Lower leg skin (tissue), 4 donors: ENCODE measurements around the gene GRB14. TPM values are rescaled to one million over a fixed set of nuclear protein-coding genes. Genes with fewer than 3 reads are reported as not detected.
A peak's percentile ranks its signal among the peaks of the same experiment; 100 is the strongest.

Experiments used
- DNase-seq, 2 donors: peaks; one replicate each; pipeline ENCODE4 v3.0.0-alpha.2; 2019; ENCODE audit warnings: low spot score in 2 of 2
- H3K4me3 ChIP-seq: fragments of 200-600 bp; sonication (generic); 2 replicates; pipeline ENCODE4 v1.5.1; 2017; ENCODE audit warnings: mild to moderate bottlenecking, low read depth; ENCODE audit not compliant: poor library complexity, severe bottlenecking
- CTCF ChIP-seq, 3 donors: fragments of 450-650 bp; IDR thresholded peaks; one replicate each; pipeline ENCODE4 v1.5.1; 2016; ENCODE audit warnings: antibody characterized with exemption in 3 of 3, mild to moderate bottlenecking in 3 of 3, moderate library complexity in 2 of 3
- POLR2A ChIP-seq, 2 donors: fragments of 450-650 bp; IDR thresholded peaks; one replicate each; pipeline ENCODE4 v1.6.1; 2016 to 2017; ENCODE audit warnings: antibody characterized with exemption in 2 of 2, mild to moderate bottlenecking in 1 of 2, moderate library complexity in 1 of 2
- WGBS, 2 donors: methylation state at CpG; one replicate each; pipeline ENCODE4 v1.1.5; 2018; 5-methylcytosine and 5-hydroxymethylcytosine counted together
- intact Hi-C: fragments of 100-400 bp; cut with DNase I; formaldehyde crosslinking; loops from one replicate; pipeline ENCODE4 v1.15.0; 2023; ENCODE audit warnings: low total_unique reads
- total RNA-seq, 4 donors: library from RNA; depleted of rRNA; stranded (reverse); fragments of >200 nt; gene quantifications; one replicate each; pipeline ENCODE4 v1.1.0, GENCODE V29; 2016

The GRB14 gene
- total RNA-seq, 4 donors from 2014 or later, result 0.13 to 7.5 (median 4.6) TPM

GRCh38 chr2:164512871-164513270, 108.4 kb downstream of the GRB14 start:
- intact Hi-C loops, result no loop called here
- DNase-seq, result no peak
- TF ChIP-seq CTCF (IDR thresholded peaks at IDR 0.05), result no peak
- TF ChIP-seq POLR2A (IDR thresholded peaks at IDR 0.05), result no peak
- H3K4me3 ChIP-seq, result no peak overlapping the region

- no peak overlapping the region for H3K4me3 ChIP-seq
- no peak for DNase-seq
- no peak for TF ChIP-seq CTCF (IDR thresholded peaks at IDR 0.05)
- TF ChIP-seq POLR2A (IDR thresholded peaks at IDR 0.05), result no peak
- intact Hi-C loops, result no loop called here
- 87 to 92% methylated on average over 4 of the region's 4 CpGs for WGBS, 2 donors
Observed at GRCh38 chr2:164511738-164512137, 109.5 kb downstream of the GRB14 start.

- TF ChIP-seq POLR2A (IDR thresholded peaks at IDR 0.05) (no peak), CTCF (IDR thresholded peaks at IDR 0.05) (no peak)
- intact Hi-C loops, result no loop called here
- 34 to 68% methylated on average over 7 of the region's 7 CpGs for WGBS, 2 donors
- DNase-seq, result peak; percentile 21 to 85
- H3K4me3 ChIP-seq, result no peak overlapping the region
Observed at GRCh38 chr2:164510895-164511294, 110.4 kb downstream of the GRB14 start.

GRCh38 chr2:164509137-164509877, 112.0 kb downstream of the GRB14 start:
- H3K4me3 ChIP-seq, result no peak overlapping the region
- TF ChIP-seq POLR2A (IDR thresholded peaks at IDR 0.05), result no peak
- no peak for TF ChIP-seq CTCF (IDR thresholded peaks at IDR 0.05)
- no peak for DNase-seq
- intact Hi-C loops, result no loop called here
- 74 to 75% methylated on average over 4 of the region's 4 CpGs for WGBS, 2 donors

- H3K4me3 ChIP-seq, result no peak overlapping the region
- intact Hi-C loops, result no loop called here
- TF ChIP-seq CTCF (IDR thresholded peaks at IDR 0.05) (no peak), POLR2A (IDR thresholded peaks at IDR 0.05) (no peak)
- no peak for DNase-seq
- 78 to 83% methylated on average over 4 of the region's 4 CpGs for WGBS, 2 donors
Observed at GRCh38 chr2:164504253-164504652, 117.0 kb downstream of the GRB14 start.

GRCh38 chr2:164498836-164499235, 122.4 kb downstream of the GRB14 start:
- DNase-seq, result no peak
- H3K4me3 ChIP-seq, result no peak overlapping the region
- WGBS, 2 donors, result 77 to 88% methylated on average over 2 of the region's 2 CpGs
- intact Hi-C loops, result no loop called here
- TF ChIP-seq POLR2A (IDR thresholded peaks at IDR 0.05) (no peak), CTCF (IDR thresholded peaks at IDR 0.05) (no peak)
